GM18505 (cell line): Measurements from ENCODE around the gene TRAF1.
"Not testable (repeated sequence)": the region's sequence is repeated elsewhere in the genome, so short reads cannot be mapped to it uniquely, and the experiment has no call there.

Experiments
- ATAC-seq: cut with Tn5 transposase; IDR thresholded peaks from one replicate; pipeline ENCODE4 v1.9.1; 2021; ENCODE audit not compliant: unreplicated experiment
- POLR2A ChIP-seq: IDR thresholded peaks from 4 replicates; pipeline ENCODE4 v1.6.1; 2011; ENCODE audit warnings: borderline replicate concordance; ENCODE audit not compliant: insufficient read depth, insufficient read length; ENCODE audit errors: extremely low read depth

TRAF1 gene, protein sequence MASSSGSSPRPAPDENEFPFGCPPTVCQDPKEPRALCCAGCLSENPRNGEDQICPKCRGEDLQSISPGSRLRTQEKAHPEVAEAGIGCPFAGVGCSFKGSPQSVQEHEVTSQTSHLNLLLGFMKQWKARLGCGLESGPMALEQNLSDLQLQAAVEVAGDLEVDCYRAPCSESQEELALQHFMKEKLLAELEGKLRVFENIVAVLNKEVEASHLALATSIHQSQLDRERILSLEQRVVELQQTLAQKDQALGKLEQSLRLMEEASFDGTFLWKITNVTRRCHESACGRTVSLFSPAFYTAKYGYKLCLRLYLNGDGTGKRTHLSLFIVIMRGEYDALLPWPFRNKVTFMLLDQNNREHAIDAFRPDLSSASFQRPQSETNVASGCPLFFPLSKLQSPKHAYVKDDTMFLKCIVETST

DNA sequence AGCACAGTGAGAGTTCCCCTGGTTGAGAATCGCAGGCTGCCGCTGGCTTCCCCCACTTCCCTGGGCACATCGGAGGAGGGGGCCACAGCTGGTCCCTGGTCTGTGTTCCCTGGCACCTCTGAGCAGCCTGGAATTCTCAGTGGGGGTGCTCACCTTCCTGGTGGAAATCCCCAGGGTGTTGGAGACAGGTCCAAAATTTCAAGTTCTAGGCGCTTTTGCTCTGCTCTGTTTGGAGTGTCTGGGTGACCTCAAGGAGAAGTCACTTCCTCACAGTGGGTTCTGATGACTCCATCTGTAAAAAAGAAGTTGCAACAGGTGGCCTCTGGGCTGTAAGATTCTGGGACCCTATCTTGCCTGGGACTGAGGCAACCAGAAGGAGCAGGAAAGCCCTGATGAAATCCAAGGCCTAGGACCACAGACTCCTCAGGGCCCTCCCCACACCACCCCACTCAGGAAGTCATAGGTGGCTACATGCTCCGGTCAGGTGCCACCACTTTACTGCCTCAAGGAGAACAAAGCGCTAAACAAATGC is at the start of gene TRAF1:
TRAF1 (minus strand) TSS at position 400 of the 532 bp plus-strand sequence. CDS start 721 bp downstream, outside the sequence.
- peak; percentile 4 for TF ChIP-seq POLR2A
- ATAC-seq, result no peak

DNA sequence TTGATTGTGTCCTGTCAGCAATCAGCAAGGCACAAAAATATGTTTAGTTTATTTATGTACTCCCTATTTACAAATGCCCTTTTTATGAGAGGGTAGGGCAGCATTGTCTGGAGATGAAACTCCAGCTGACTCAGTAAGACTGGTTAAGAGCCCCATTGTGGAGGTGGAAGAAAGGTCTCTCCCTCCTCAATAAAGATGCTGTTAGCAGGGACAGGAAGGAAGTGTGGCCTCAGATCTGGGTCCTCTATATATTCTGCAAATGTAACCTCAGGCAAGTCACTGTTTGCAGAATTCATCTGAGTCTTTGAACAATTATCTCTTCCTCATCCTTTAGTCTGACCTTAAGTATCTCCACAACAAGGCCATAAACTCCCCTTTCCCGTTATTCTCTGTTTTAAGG is 48.3 kb upstream of the TRAF1 start:
- TF ChIP-seq POLR2A, result no peak
- no peak for ATAC-seq

DNA sequence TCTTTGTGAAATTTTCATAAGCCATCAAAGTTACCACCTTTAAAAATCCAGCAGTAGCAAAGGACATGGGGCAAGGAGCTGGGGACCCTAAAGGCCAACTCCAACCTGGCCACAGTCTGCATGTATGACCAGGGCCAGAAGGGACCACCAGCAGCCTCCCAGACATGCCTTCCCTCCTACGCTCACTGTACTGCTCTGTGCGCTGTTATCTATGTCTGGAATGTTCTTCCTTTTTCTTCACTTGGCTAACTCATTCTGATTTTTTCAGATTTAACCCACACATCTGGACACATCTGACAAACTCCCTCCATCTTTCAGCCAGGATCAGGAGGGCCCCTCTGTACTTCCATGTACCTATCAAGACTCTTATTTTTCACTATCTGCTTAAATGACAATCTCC is 47.6 kb upstream of the TRAF1 start:
- ATAC-seq, result no peak
- TF ChIP-seq POLR2A, result no peak

DNA sequence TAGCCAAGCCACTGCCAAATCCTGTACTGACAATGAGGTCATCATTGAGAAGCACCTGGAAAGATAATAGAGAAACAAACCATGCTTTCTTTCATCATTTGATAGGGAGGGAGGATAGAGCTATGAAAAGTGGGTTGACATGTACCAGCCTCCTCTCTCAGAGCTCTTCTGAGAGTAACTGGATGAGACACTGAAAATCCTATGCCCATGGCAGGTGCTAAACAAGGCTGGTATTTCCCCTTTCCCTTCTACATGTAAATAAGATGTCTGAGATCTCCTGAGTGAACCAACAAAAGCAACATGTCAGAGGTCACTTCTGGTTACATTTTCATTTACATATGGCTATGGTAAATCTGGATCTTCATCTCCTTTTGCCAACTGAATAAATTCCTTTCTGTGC is 45.3 kb upstream of the TRAF1 start:
- TF ChIP-seq POLR2A, result no peak
- ATAC-seq, result no peak

DNA sequence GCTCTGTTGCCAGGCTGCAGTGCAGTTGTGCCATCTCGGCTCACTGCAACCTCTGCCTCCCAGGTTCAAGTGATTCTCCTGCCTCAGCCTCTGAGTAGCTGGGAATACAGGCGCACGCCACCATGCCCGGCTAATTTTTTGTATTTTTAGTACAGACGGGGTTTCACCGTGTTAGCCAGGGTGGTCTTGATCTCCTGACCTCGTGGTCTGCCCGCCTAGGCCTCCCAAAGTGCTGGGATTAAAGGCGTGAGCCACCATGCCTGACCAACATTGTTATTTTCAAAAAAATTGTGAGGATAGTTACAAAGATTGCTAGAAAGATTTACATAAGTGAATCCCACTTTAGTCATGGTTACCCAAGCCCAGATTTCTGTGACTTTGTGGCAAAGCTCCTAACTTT is 44.9 kb upstream of the TRAF1 start:
- not testable (repeated sequence) for ATAC-seq

DNA sequence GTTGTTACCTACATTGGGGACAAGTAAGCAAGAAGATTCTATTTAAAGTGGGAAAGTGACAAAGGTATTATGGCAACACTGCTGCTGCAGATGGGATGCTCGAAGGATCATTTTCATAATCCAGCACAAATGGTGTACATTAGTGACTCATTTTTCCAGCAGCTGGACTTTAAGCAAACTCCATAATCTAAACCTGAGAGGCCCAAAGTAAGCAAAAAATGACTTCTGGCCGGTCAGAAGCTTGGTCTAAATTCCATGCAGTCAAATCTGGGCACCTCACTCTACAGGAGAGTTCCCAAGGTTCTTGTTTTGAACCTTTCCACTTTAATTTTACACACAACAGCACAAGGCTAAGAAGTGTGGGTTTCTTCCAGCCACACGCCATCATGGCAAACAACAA is 43.6 kb upstream of the TRAF1 start:
- no peak for ATAC-seq

DNA sequence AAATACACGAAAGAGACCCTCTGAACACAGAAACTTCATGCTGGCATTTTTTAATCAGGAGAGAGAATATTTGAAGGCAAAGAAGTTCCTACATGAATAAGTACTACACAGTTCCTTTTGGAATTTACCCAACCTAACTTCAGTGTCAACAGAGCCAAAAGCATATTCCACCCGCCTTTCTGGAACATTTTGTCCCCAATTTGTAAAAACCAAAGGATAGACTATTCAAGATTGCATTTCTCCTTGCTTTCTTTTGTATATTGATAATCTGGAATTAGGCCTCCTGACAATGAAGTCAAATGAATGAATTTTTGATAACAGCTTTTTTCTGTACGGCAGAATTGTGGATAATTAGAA is 39.4 kb upstream of the TRAF1 start:
- no peak for TF ChIP-seq POLR2A
- ATAC-seq, result no peak

More for the DNA sequence above, 43.6 kb upstream of the TRAF1 start:
- TF ChIP-seq POLR2A, result no peak

DNA sequence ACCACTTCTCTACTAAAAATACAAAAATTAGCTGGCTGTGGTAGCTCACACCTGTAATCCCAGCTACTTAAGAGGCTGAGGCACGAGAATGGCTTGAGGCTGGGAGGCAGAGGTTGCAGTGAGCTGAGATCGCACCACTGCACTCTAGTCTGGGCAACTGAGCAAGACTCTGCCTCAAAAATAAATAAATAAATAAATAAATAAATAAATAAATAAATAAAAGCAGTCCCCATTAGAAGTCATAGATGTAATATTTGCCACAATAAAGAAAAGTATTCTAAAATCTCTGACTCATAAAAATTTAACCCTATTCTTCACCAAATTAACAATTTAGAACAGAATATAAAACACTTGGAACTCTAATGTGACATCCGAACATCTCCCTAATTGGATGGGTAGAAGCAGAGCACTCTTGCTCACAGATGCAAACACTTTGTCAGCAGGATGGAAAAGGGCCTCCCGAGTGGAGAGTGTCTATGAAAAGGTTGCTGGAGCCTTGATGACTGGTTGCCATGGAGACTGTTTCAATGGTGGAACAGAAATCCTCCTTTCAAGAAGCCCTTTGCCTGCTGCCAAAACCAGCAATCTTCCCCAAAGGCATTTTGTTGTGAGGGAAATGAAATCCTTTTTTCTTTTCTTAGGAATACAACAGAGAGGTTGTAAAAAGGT is 38.9 kb upstream of the TRAF1 start:
- TF ChIP-seq POLR2A, result no peak
- no peak for ATAC-seq

DNA sequence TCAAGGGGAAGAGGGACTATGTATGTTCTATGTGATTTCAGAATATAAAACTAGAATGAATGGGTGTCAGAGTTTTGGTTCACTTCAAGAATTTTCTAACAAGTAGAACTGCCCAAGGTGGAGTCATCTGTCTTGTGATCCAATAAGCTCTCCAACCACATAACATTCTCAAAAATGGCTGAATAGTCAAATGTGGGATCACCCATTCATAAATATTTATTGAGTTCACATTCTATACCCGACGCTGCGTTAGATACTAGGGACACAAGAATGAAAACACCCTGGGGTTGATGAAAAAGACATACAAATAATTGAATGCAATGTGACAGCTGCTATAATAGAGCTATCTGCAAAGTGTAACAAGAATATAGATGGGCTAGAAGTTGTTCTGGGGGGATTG is 35.3 kb upstream of the TRAF1 start:
- no peak for TF ChIP-seq POLR2A
- ATAC-seq, result no peak

DNA sequence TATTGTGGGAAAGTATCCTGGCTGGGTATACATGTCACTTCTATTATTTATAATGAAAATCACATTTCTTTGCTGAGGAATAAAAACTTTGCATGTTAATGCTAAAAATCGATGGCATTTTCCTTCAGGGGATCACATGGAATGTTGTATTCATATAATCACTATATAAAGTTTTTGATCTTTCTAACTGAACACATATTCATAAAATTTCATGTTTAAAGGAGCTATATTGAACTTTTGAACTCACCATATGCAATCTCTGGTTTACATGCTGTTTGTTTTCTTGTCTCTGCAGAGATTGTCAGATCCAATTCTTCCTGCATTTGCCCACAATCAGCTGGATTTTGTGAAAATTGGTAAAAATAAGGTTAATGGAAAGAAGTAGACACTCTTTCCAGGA is 33.4 kb upstream of the TRAF1 start:
- no peak for TF ChIP-seq POLR2A
- no peak for ATAC-seq

DNA sequence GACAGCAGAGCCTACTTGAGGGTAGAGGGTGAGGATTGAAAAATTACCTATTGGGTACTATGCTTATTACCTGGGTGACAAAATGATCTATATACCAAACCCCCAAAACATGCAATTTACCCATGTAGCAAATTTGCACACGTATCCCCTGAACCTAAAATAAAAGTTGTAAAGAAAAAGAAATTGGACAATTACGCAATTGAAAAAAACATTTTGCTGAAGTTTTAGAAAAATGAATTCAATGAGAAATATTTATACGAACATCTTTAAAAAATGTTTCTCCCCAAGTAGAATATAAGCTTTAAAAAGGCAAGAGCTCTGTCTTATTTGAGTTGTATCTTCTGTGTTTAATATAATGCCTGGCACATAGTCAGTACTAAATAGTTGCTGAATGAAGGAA is 30.3 kb upstream of the TRAF1 start:
- ATAC-seq, result no peak
- TF ChIP-seq POLR2A, result no peak

DNA sequence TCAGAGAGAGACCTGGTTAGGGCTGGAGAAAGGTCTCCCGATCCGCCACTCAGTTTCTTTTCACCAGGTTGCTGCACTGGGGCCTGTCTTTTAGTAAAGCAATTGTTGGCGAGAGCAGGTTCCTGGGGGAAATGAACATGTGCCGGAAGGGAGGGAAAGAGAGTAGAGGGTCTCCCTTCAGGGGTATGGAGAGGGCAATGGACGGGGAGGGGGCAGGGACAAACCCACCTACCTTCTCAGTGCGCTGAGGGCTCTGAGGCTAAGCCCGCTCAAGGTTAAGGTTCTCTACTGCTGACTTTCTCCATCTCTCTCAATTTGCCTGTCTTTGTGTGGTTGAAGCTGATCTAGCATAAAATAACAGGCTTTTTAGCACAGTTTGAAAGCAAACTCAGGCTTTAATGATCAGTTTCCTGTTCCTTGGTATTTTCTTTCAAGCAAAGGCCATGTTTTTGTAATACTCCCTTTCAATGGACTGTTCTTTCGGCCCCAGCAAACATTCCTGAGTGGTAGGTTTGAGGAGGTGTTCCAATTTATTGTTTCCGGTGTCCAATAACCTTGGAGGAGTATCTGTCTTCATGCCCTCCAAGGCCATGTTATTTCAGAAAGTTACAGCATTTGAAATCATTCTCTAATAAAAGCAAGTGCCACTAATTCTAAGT is 25.5 kb upstream of the TRAF1 start:
- no peak for ATAC-seq
- TF ChIP-seq POLR2A, result no peak

DNA sequence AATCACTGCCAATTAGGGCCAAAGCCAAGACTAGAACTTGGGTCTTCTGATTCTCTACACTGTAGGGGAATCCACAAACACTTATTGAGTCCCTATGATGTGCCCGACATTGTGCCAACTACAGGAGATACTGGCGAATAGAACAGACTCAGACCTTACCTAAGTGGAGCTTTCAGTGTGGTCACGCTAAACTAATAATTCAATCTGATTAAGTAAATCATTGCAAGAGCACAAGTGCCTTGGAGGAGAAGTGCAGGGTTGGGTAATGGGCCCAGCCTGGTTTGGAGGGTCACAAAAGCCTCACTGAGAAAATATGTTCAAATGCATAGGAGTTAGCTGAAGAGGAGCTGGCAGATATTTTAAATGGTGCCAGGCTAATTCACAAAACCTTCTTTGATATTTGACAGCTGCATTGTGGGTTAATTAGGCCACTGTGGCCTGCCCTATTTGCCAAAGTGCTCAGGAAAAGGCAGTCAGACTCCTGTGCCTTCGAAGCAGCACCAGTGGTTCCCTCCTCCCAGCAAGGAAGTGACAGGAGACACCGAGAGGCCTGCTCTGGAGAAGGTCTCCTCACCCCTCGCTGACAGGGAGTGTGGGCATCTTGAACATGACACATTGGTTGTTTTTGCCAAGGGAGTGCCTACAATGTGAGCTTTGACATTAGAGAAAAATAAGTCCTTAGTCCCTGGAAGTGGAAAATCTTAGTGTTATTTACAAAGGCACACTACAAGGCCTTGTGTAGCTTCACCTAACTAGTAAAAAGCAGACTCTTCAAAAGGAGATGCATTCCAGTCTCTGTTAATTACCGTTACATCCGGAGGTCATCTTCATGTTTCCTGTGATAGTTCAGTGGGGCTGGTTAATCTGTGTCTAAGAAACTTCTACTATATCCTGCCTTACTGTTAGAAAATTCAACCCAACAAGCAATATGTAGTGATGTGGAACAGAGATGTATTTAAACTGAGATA is 24.1 kb upstream of the TRAF1 start:
- TF ChIP-seq POLR2A, result no peak
- ATAC-seq, result no peak
